K562 (cell line): ENCODE data around the gene MRAP2.

Source experiments
- CBX5 ChIP-seq: IDR thresholded peaks from 2 replicates; pipeline ENCODE4 v1.6.1; 2014; ENCODE audit warnings: low read depth, borderline replicate concordance
- KAT7 ChIP-seq: sonication (generic); formaldehyde crosslinking; IDR thresholded peaks from 2 replicates; pipeline ENCODE4 v1.8.0; 2022; ENCODE audit warnings: missing genetic modification reagents, mild to moderate bottlenecking, borderline replicate concordance
- MXI1 ChIP-seq: IDR thresholded peaks from 2 replicates; pipeline ENCODE4 v1.6.1; 2011; ENCODE audit warnings: low read depth, mild to moderate bottlenecking, improper control_type of control experiment, low read length
- NR1H2 ChIP-seq: sonication (generic); formaldehyde crosslinking; IDR thresholded peaks from 2 replicates; pipeline ENCODE4 v1.4.0; 2020; ENCODE audit warnings: mild to moderate bottlenecking, missing genetic modification reagents
- POLR2A ChIP-seq: fragments of 450-650 bp; conservative IDR thresholded peaks from 2 replicates; pipeline ENCODE4 v1.6.1; 2016
- ZEB2 ChIP-seq: fragments of 450-650 bp; IDR thresholded peaks from 2 replicates; pipeline ENCODE4 v1.6.1; 2016

DNA sequence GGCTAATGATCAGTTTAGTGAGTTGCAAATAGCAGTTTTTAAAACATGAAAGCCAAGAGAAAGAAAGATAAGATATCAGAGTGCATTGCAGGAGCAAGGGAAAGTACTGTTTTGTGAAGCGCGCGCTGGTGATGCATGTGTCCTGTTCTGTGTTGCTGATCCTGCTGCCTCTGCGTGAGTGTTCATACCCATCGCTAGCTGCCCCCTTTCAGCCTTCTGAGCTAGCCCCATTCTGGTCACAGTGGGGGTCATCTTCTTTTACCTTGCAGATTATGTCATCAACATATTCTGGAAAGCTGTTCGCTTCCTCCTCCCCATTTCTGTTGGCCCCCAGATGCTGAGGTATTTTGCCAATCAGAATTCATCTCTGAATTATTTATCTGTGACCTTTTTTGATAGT, 1.9 kb downstream of the MRAP2 start:
- no peak for TF ChIP-seq CBX5
- TF ChIP-seq POLR2A = no peak
- TF ChIP-seq NR1H2 (CRISPR knock-in tag) = no peak
- TF ChIP-seq ZEB2 = no peak
- TF ChIP-seq MXI1 = no peak
- TF ChIP-seq KAT7 (CRISPR knock-in tag) = no peak
